ENCODE measurements around the gene NAA40. TPM values are rescaled to one million over a fixed set of nuclear protein-coding genes. Genes with fewer than 3 reads are reported as not detected.

Gene NAA40
- total RNA-seq, 1 donor = 13.3 TPM

- DNase-seq (ENCODE audit: low read depth) = no peak
- no peak overlapping the region for H3K4me3 ChIP-seq (ENCODE audit: low read depth, low read length)
- TF ChIP-seq, protein P1, sequence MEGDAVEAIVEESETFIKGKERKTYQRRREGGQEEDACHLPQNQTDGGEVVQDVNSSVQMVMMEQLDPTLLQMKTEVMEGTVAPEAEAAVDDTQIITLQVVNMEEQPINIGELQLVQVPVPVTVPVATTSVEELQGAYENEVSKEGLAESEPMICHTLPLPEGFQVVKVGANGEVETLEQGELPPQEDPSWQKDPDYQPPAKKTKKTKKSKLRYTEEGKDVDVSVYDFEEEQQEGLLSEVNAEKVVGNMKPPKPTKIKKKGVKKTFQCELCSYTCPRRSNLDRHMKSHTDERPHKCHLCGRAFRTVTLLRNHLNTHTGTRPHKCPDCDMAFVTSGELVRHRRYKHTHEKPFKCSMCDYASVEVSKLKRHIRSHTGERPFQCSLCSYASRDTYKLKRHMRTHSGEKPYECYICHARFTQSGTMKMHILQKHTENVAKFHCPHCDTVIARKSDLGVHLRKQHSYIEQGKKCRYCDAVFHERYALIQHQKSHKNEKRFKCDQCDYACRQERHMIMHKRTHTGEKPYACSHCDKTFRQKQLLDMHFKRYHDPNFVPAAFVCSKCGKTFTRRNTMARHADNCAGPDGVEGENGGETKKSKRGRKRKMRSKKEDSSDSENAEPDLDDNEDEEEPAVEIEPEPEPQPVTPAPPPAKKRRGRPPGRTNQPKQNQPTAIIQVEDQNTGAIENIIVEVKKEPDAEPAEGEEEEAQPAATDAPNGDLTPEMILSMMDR (IDR thresholded peaks at IDR 0.05; ENCODE audit: insufficient read depth, low read length) = no peak
Measured at GRCh38 chr11:63897459-63898146, 41.2 kb upstream of the NAA40 start.

GRCh38 chr11:63901660-63902059 is 37.1 kb upstream of the NAA40 start:
- peak; percentile 23 for DNase-seq (ENCODE audit: low read depth)
- TF ChIP-seq, protein P1 (IDR thresholded peaks at IDR 0.05; ENCODE audit: insufficient read depth, low read length) = peak; percentile 48
- H3K4me3 ChIP-seq (ENCODE audit: low read depth, low read length) = no peak overlapping the region

GRCh38 chr11:63903884-63904283 is 34.9 kb upstream of the NAA40 start:
- no peak overlapping the region for H3K4me3 ChIP-seq (ENCODE audit: low read depth, low read length)
- no peak for DNase-seq (ENCODE audit: low read depth)
- TF ChIP-seq, protein P1 (IDR thresholded peaks at IDR 0.05; ENCODE audit: insufficient read depth, low read length) = no peak

DNA sequence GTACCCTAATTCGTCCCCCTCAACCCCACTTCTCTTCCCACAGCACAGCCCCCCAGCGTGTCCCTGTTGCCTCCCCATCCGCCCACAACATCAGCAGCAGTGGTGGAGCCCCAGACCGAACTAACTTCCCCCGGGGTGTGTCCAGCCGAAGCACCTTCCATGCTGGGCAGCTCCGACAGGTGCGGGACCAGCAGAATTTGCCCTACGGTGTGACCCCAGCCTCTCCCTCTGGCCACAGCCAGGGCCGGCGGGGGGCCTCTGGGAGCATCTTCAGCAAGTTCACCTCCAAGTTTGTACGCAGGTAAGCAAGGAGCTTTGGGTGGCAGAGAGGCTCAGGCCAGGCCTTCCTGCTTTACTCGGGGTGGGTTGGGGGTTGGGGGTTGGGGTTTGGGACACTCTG is 34.1 kb upstream of the NAA40 start:
- TF ChIP-seq, protein P1 (IDR thresholded peaks at IDR 0.05; ENCODE audit: insufficient read depth, low read length) = no peak
- DNase-seq (ENCODE audit: low read depth) = no peak

DNA sequence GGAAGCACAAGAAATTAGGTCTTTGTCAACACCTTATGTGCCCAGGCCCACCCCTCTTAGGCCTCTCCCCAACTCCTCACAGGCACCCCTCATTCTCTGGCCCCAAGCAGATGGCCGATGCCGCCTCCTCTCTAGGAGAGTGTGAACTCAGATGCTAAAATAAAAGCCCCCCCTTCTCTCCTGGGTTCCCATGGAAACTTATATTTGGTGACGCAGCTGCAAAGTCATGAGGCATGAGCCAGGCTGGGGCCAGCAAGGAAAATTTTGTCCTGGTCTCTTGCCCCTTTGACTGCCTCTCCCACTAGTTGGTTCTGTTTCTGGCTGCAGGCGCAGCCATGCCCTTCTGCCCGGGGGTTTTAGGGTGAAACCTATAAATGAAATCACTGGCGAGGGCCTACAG is 33.6 kb upstream of the NAA40 start:
- DNase-seq (ENCODE audit: low read depth) = no peak
- TF ChIP-seq, protein P1 (IDR thresholded peaks at IDR 0.05; ENCODE audit: insufficient read depth, low read length) = no peak
- no peak overlapping the region for H3K4me3 ChIP-seq (ENCODE audit: low read depth, low read length)

More for the DNA sequence above, 34.1 kb upstream of the NAA40 start:
- no peak overlapping the region for H3K4me3 ChIP-seq (ENCODE audit: low read depth, low read length)

GRCh38 chr11:63906087-63906486 is 32.7 kb upstream of the NAA40 start:
- no peak overlapping the region for H3K4me3 ChIP-seq (ENCODE audit: low read depth, low read length)
- TF ChIP-seq, protein P1 (IDR thresholded peaks at IDR 0.05; ENCODE audit: insufficient read depth, low read length) = no peak
- DNase-seq (ENCODE audit: low read depth) = no peak

DNA sequence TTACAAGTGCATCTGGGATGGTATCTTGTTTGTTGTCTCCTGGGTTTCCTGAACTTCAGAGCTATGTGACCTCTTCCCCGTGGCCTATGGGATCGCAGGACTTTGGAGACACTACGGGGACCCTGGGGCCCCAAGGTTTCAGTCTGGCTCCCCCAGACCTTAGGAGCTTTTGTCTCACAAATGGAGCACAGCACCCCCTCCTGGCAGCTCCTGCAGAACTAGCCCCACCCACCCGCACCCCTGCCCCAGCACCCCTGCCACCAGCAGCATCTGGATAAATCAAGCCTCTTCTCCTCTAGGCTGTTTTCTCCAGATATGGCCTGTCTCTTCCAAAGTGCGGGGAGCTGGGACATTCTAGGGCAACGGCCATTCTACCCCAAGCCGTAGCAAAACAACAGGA is 32.2 kb upstream of the NAA40 start:
- DNase-seq (ENCODE audit: low read depth) = peak; percentile 19

More for the DNA sequence above, 32.2 kb upstream of the NAA40 start:
- H3K4me3 ChIP-seq (ENCODE audit: low read depth, low read length) = no peak overlapping the region
- TF ChIP-seq, protein P1 (IDR thresholded peaks at IDR 0.05; ENCODE audit: insufficient read depth, low read length) = no peak

Data from fibroblast of the aortic adventitia (primary cell).